GM12878 (cell line): ENCODE data around the gene PTPN14.

Source experiments
- EED ChIP-seq: sonication (generic); IDR thresholded peaks from 2 replicates; pipeline ENCODE4 v1.6.1; 2016; ENCODE audit warnings: antibody characterized with exemption, low read depth
- TF ChIP-seq, protein P1 (sequence below), 3 experiments: IDR thresholded peaks in 2 of 3; conservative IDR thresholded peaks in 1 of 3; 2 replicates each; pipeline ENCODE4 v1.5.1; 2011; ENCODE audit warnings: low read depth in 3 of 3, low read length in 3 of 3, mild to moderate bottlenecking in 3 of 3, control low read depth in 2 of 3, moderate library complexity in 2 of 3, inconsistent platforms in 1 of 3, mixed read lengths in 1 of 3; ENCODE audit not compliant: control insufficient read depth in 2 of 3, insufficient read depth in 1 of 3; ENCODE audit errors: extremely low read depth in 1 of 3
- TF ChIP-seq, protein P2 (sequence below): IDR thresholded peaks from 2 replicates; pipeline ENCODE4 v1.6.1; 2012; ENCODE audit warnings: mild to moderate bottlenecking, low read depth, low read length

DNA sequence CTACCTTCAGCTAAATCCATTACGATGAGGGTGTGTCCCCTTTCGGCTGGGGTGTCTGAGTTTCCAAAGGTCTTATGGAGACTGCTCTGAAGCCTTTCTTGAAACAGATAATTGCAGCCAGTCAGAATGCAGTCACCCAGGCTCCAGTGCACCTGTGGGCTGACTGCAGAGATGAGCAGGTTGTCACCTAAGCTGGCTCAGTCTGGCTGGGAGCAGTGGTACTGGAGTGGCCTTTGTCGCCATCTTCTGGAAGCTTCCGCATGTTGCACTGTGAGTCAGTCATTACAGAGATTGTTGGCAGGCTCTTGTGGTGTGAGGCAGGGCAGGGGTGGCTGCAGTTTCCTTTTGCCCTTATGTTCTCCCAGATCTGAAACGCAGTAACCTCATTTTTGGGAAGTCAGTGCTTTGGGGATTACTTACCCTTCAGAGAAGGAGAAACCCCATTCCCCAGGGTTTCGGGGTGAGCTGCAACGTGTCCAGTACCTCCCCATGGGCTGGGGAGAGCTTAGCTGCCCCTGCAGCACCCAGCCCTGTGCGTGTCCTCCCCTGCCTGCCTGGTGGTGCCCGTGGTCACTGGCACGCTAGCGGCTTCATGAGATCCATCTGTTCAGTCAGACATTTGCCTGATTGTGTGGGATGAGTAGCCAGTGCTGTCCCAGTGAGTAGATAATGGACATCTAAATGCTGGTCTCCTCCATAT, 222.5 kb downstream of the PTPN14 start:
- TF ChIP-seq, protein P1, sequence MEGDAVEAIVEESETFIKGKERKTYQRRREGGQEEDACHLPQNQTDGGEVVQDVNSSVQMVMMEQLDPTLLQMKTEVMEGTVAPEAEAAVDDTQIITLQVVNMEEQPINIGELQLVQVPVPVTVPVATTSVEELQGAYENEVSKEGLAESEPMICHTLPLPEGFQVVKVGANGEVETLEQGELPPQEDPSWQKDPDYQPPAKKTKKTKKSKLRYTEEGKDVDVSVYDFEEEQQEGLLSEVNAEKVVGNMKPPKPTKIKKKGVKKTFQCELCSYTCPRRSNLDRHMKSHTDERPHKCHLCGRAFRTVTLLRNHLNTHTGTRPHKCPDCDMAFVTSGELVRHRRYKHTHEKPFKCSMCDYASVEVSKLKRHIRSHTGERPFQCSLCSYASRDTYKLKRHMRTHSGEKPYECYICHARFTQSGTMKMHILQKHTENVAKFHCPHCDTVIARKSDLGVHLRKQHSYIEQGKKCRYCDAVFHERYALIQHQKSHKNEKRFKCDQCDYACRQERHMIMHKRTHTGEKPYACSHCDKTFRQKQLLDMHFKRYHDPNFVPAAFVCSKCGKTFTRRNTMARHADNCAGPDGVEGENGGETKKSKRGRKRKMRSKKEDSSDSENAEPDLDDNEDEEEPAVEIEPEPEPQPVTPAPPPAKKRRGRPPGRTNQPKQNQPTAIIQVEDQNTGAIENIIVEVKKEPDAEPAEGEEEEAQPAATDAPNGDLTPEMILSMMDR (IDR thresholded peaks at IDR 0.05 in 2 of 3, conservative IDR thresholded peaks at IDR 0.05 in 1 of 3; ENCODE audit: control insufficient read depth in 2 of 3, extremely low read depth in 1 of 3, insufficient read depth in 1 of 3, low read depth in 3 of 3, low read length in 3 of 3): peak; percentile 89 to 93 (median 91)
- TF ChIP-seq, protein P2, sequence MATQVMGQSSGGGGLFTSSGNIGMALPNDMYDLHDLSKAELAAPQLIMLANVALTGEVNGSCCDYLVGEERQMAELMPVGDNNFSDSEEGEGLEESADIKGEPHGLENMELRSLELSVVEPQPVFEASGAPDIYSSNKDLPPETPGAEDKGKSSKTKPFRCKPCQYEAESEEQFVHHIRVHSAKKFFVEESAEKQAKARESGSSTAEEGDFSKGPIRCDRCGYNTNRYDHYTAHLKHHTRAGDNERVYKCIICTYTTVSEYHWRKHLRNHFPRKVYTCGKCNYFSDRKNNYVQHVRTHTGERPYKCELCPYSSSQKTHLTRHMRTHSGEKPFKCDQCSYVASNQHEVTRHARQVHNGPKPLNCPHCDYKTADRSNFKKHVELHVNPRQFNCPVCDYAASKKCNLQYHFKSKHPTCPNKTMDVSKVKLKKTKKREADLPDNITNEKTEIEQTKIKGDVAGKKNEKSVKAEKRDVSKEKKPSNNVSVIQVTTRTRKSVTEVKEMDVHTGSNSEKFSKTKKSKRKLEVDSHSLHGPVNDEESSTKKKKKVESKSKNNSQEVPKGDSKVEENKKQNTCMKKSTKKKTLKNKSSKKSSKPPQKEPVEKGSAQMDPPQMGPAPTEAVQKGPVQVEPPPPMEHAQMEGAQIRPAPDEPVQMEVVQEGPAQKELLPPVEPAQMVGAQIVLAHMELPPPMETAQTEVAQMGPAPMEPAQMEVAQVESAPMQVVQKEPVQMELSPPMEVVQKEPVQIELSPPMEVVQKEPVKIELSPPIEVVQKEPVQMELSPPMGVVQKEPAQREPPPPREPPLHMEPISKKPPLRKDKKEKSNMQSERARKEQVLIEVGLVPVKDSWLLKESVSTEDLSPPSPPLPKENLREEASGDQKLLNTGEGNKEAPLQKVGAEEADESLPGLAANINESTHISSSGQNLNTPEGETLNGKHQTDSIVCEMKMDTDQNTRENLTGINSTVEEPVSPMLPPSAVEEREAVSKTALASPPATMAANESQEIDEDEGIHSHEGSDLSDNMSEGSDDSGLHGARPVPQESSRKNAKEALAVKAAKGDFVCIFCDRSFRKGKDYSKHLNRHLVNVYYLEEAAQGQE: no peak
- no peak for TF ChIP-seq EED
